ENCODE data around the gene DIS3L2.

- TF ChIP-seq CTCF (IDR thresholded peaks at IDR 0.05; ENCODE audit: low read depth, low read length) (no peak), EZH2phosphoT487 (IDR thresholded peaks at IDR 0.05; ENCODE audit: low read depth) (no peak)
Measured at GRCh38 chr2:232218778-232219495, 257.4 kb downstream of the DIS3L2 start.

All from OCI-LY3 (cell line).